GM19397 (cell line): ENCODE data around the gene PIK3CD.
A peak's percentile ranks its signal among the peaks of the same experiment; 100 is the strongest.

Experiments
- ATAC-seq: cut with Tn5 transposase; IDR thresholded peaks from one replicate; pipeline ENCODE4 v1.9.1; 2021; ENCODE audit warnings: mild to moderate bottlenecking, moderate library complexity; ENCODE audit not compliant: unreplicated experiment

The PIK3CD gene

GRCh38 chr1:9716404-9717192 lies 65.1 kb downstream of the PIK3CD start:
- ATAC-seq = no peak

GRCh38 chr1:9717193-9718005 lies 65.9 kb downstream of the PIK3CD start:
- ATAC-seq = peak; percentile 77

GRCh38 chr1:9718006-9718680 lies 66.6 kb downstream of the PIK3CD start:
- ATAC-seq = no peak

- ATAC-seq = no peak
These were observed 68.6 kb downstream of the PIK3CD start for GRCh38 chr1:9719978-9720722.

GRCh38 chr1:9720785-9721605 lies 69.5 kb downstream of the PIK3CD start:
- no peak for ATAC-seq

- no peak for ATAC-seq
These were observed 70.3 kb downstream of the PIK3CD start for GRCh38 chr1:9721606-9722377.

- ATAC-seq = no peak
These were observed 70.8 kb downstream of the PIK3CD start for GRCh38 chr1:9722378-9722749.

GRCh38 chr1:9723068-9723805 lies 71.7 kb downstream of the PIK3CD start:
- no peak for ATAC-seq

GRCh38 chr1:9723926-9724325 lies 72.4 kb downstream of the PIK3CD start:
- ATAC-seq = no peak

GRCh38 chr1:9724706-9725476 lies 73.4 kb downstream of the PIK3CD start:
- no peak for ATAC-seq

- ATAC-seq = no peak
These were observed 74.9 kb downstream of the PIK3CD start for GRCh38 chr1:9726406-9726805.

GRCh38 chr1:9726905-9727595 lies 75.5 kb downstream of the PIK3CD start:
- ATAC-seq = no peak

GRCh38 chr1:9728451-9729295 lies 77.1 kb downstream of the PIK3CD start:
- ATAC-seq = no peak

GRCh38 chr1:9729523-9729922 lies 78.0 kb downstream of the PIK3CD start:
- no peak for ATAC-seq

GRCh38 chr1:9730096-9730901 lies 78.8 kb downstream of the PIK3CD start:
- ATAC-seq = no peak
